ENCODE results near the gene TGFB2. TPM values are rescaled to one million over a fixed set of nuclear protein-coding genes. Genes with fewer than 3 reads are reported as not detected.

The TGFB2 gene
- polyA plus RNA-seq, 1 experiment, result 4.8 TPM

- Histone ChIP-seq H3K27me3 (ENCODE audit: control insufficient read depth, insufficient read depth, low read length) (no peaks in the 10 kb centered on the region), H3K4me3 (ENCODE audit: low read depth, low read length) (no peak overlapping the region), H3K36me3 (ENCODE audit: control insufficient read depth, insufficient read depth, low read length) (no peaks in the 10 kb centered on the region)
- DNase-seq (ENCODE audit: low read depth), result no peak
- CTCF ChIA-PET, result no interaction called here
- TF ChIP-seq CTCF (IDR thresholded peaks at IDR 0.05; ENCODE audit: insufficient read depth, low read depth, low read length), result no peak
- POLR2A ChIA-PET, result no interaction called here
Observed at GRCh38 chr1:218332416-218332815, 12.7 kb upstream of the TGFB2 start.

GRCh38 chr1:218336328-218336727, 8.8 kb upstream of the TGFB2 start:
- H3K27me3 ChIP-seq (ENCODE audit: control insufficient read depth, insufficient read depth, low read length), result no peaks in the 10 kb centered on the region
- CTCF ChIA-PET, result no interaction called here
- no peak for TF ChIP-seq CTCF (IDR thresholded peaks at IDR 0.05; ENCODE audit: insufficient read depth, low read depth, low read length)
- no peak for DNase-seq (ENCODE audit: low read depth)
- H3K36me3 ChIP-seq (ENCODE audit: control insufficient read depth, insufficient read depth, low read length), result no peaks in the 10 kb centered on the region
- POLR2A ChIA-PET, result no interaction called here
- H3K4me3 ChIP-seq (ENCODE audit: low read depth, low read length), result no peak overlapping the region

- no peaks in the 10 kb centered on the region for H3K36me3 ChIP-seq (ENCODE audit: control insufficient read depth, insufficient read depth, low read length)
- DNase-seq (ENCODE audit: low read depth), result no peak
- ChIA-PET CTCF (interaction anchor here (0.9 to 2.6 kb wide), 13 partner anchors 8 to 1473 kb away, joined by 3 to 10 read pairs (median 3); no protein-coding TSS in a partner anchor), POLR2A (no interaction called here)
- H3K27me3 ChIP-seq (ENCODE audit: control insufficient read depth, insufficient read depth, low read length), result no peaks in the 10 kb centered on the region
- no peak overlapping the region for H3K4me3 ChIP-seq (ENCODE audit: low read depth, low read length)
- TF ChIP-seq CTCF (IDR thresholded peaks at IDR 0.05; ENCODE audit: insufficient read depth, low read depth, low read length), result peak; percentile 69
Observed at GRCh38 chr1:218339267-218339831, 5.8 kb upstream of the TGFB2 start.

GRCh38 chr1:218341325-218341724, 3.8 kb upstream of the TGFB2 start:
- POLR2A ChIA-PET, result no interaction called here
- no peaks in the 10 kb centered on the region for H3K27me3 ChIP-seq (ENCODE audit: control insufficient read depth, insufficient read depth, low read length)
- DNase-seq (ENCODE audit: low read depth), result no peak
- CTCF ChIA-PET, result interaction anchor here (1.4 to 2.6 kb wide), 4 partner anchors 11 to 211 kb away, joined by 3 to 8 read pairs (median 6); no protein-coding TSS in a partner anchor
- no peak for TF ChIP-seq CTCF (IDR thresholded peaks at IDR 0.05; ENCODE audit: insufficient read depth, low read depth, low read length)
- no peak overlapping the region for H3K4me3 ChIP-seq (ENCODE audit: low read depth, low read length)
- no peaks in the 10 kb centered on the region for H3K36me3 ChIP-seq (ENCODE audit: control insufficient read depth, insufficient read depth, low read length)

- ChIA-PET CTCF (interaction anchor here (1.9 to 2.0 kb wide), 2 partner anchors 204 to 211 kb away, joined by 6 to 8 read pairs; no protein-coding TSS in a partner anchor), POLR2A (no interaction called here)
- Histone ChIP-seq H3K27me3 (ENCODE audit: control insufficient read depth, insufficient read depth, low read length) (no peaks in the 10 kb centered on the region), H3K4me3 (ENCODE audit: low read depth, low read length) (no peak overlapping the region), H3K36me3 (ENCODE audit: control insufficient read depth, insufficient read depth, low read length) (no peaks in the 10 kb centered on the region)
- TF ChIP-seq CTCF (IDR thresholded peaks at IDR 0.05; ENCODE audit: insufficient read depth, low read depth, low read length), result no peak
- no peak for DNase-seq (ENCODE audit: low read depth)
Observed at GRCh38 chr1:218342091-218342490, 3.0 kb upstream of the TGFB2 start.

Measured in BJ (cell line).